Gastrocnemius medialis (tissue), 4 donors: ENCODE measurements around the gene NHERF1. TPM values are rescaled to one million over a fixed set of nuclear protein-coding genes. Genes with fewer than 3 reads are reported as not detected.

Source experiments
- ATAC-seq, 2 donors: fragments of 150-250 bp; one replicate each; pipeline ENCODE4 v1.9.1; 2016
- DNase-seq, 2 donors: peaks; one replicate each; pipeline ENCODE4 v3.0.0-alpha.2; 2019
- H3K27ac ChIP-seq, 4 donors: fragments of 200-600 bp; sonication (generic); 1 replicate in 1 of 4; 2 replicates in 3 of 4; pipeline ENCODE4 v1.5.1; 2016 to 2018; ENCODE audit warnings: mild to moderate bottlenecking in 2 of 4, moderate library complexity in 1 of 4
- H3K27me3 ChIP-seq, 3 donors: fragments of 200-600 bp; sonication (generic) in 2 of 3; 1 replicate in 1 of 3; 2 replicates in 2 of 3; pipeline versions ENCODE4 v1.5.1 to v1.6.0; 2016 to 2019; ENCODE audit warnings: mild to moderate bottlenecking in 1 of 3, moderate library complexity in 1 of 3
- H3K36me3 ChIP-seq, 2 donors: fragments of 200-600 bp; sonication (generic) in 1 of 2; one replicate each; pipeline ENCODE4 v1.5.1; 2017 to 2018
- H3K4me1 ChIP-seq, 2 donors: fragments of 200-600 bp; sonication (generic) in 1 of 2; one replicate each; pipeline ENCODE4 v1.5.1; 2016 to 2017; ENCODE audit warnings: mild to moderate bottlenecking in 2 of 2
- H3K4me3 ChIP-seq, 4 donors: fragments of 200-600 bp; sonication (generic) in 3 of 4; 1 replicate in 1 of 4; 2 replicates in 3 of 4; pipeline ENCODE4 v1.5.1; 2016 to 2019; ENCODE audit warnings: mild to moderate bottlenecking in 2 of 4
- H3K9me3 ChIP-seq, 3 donors: fragments of 200-600 bp; sonication (generic) in 2 of 3; 1 replicate in 1 of 3; 2 replicates in 2 of 3; pipeline ENCODE4 v1.5.1; 2016 to 2019
- CTCF ChIP-seq, 5 experiments: fragments of 450-650 bp in 3 of 5; fragments of 200-600 bp in 2 of 5; sonication (generic) in 2 of 5; IDR thresholded peaks in 4 of 5; conservative IDR thresholded peaks in 1 of 5; 1 replicate in 4 of 5; 2 replicates in 1 of 5; pipeline ENCODE4 v1.5.1; 2016 to 2019; ENCODE audit warnings: antibody characterized with exemption in 5 of 5, mild to moderate bottlenecking in 3 of 5, moderate library complexity in 3 of 5
- POLR2A ChIP-seq, 2 donors: fragments of 450-650 bp; IDR thresholded peaks; one replicate each; pipeline ENCODE4 v1.6.1; 2017; ENCODE audit warnings: antibody characterized with exemption in 2 of 2, mild to moderate bottlenecking in 2 of 2, moderate library complexity in 2 of 2
- in situ Hi-C, 4 donors: fragments of 200-750 bp; cut with MboI; loops; one replicate each; pipeline versions ENCODE4 v1.15.0 to v1.8.0; 2017; ENCODE audit warnings: low sequenced_read_pairs in 4 of 4
- intact Hi-C: fragments of 100-400 bp; cut with DNase I; formaldehyde crosslinking; loops from one replicate; pipeline ENCODE4 v1.15.1; 2023; ENCODE audit warnings: low total_unique reads
- total RNA-seq, 4 donors: library from RNA; depleted of rRNA; stranded (reverse); fragments of >200 nt; gene quantifications; one replicate each; pipeline versions ENCODE4 v1.1.0 to v1.2.3, GENCODE V29; 2016

Gene NHERF1
- total RNA-seq, 4 donors from 2014 or later, result 3.8 to 5.6 (median 5.5) TPM

- Histone ChIP-seq H3K4me1 (peaks cover 9 to 13% of the 10 kb centered on the region in 2 donors), H3K27ac (no peak overlapping the region), H3K4me3 (no peak overlapping the region), H3K9me3 (no peaks in the 10 kb centered on the region), H3K27me3 (no peaks in the 10 kb centered on the region), H3K36me3 (no peaks in the 10 kb centered on the region)
- in situ Hi-C loops (no loop called here), intact Hi-C loops (no loop called here)
- TF ChIP-seq CTCF (IDR thresholded peaks at IDR 0.05 in 4 of 5, conservative IDR thresholded peaks at IDR 0.05 in 1 of 5), result no peak
- no peak for TF ChIP-seq POLR2A (IDR thresholded peaks at IDR 0.05)
- no peak for DNase-seq
- ATAC-seq, result no peak
These were observed 32.2 kb downstream of the NHERF1 start for GRCh38 chr17:74780443-74781238.

DNA sequence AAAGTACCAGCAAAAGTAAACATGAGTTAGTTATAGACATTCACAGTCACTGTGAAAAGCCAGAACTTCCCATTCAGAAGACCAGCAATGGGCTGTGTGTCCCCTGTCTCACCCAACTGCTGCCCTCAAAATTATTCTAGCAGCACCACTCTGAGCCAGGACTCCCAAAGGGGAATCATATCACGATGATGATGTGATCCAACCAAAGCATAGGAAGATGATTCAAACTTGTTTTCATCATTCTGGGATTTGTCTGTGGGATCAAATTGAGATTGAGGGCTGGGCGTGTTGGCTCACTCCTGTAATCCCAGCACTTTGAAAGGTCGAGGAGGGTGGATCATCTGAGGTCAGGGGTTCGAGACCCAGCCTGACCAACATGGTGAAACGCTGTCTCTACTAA, 34.1 kb downstream of the NHERF1 start:
- no peaks in the 10 kb centered on the region for H3K9me3 ChIP-seq
- in situ Hi-C loops, result no loop called here

GRCh38 chr17:74784125-74784810, 35.8 kb downstream of the NHERF1 start:
- H3K27me3 ChIP-seq, result no peaks in the 10 kb centered on the region
- H3K27ac ChIP-seq, result no peak overlapping the region
- ATAC-seq (no peak), DNase-seq (no peak)
- in situ Hi-C loops, result no loop called here
- TF ChIP-seq POLR2A (IDR thresholded peaks at IDR 0.05), result no peak
- TF ChIP-seq CTCF (IDR thresholded peaks at IDR 0.05 in 4 of 5, conservative IDR thresholded peaks at IDR 0.05 in 1 of 5), result no peak
- H3K9me3 ChIP-seq, result no peaks in the 10 kb centered on the region
- no peak overlapping the region for H3K4me3 ChIP-seq
- intact Hi-C loops, result no loop called here
- H3K36me3 ChIP-seq, result no peaks in the 10 kb centered on the region
- no peaks in the 10 kb centered on the region for H3K4me1 ChIP-seq

More for the DNA sequence above, 34.1 kb downstream of the NHERF1 start:
- intact Hi-C loops, result no loop called here
- Histone ChIP-seq H3K4me1 (peaks cover 0 to 2% of the 10 kb centered on the region in 2 donors), H3K4me3 (no peak overlapping the region), H3K36me3 (no peaks in the 10 kb centered on the region), H3K27ac (no peak overlapping the region), H3K27me3 (no peaks in the 10 kb centered on the region)
- ATAC-seq (no peak), DNase-seq (no peak)
- TF ChIP-seq CTCF (IDR thresholded peaks at IDR 0.05 in 4 of 5, conservative IDR thresholded peaks at IDR 0.05 in 1 of 5), result no peak
- no peak for TF ChIP-seq POLR2A (IDR thresholded peaks at IDR 0.05)

- Histone ChIP-seq H3K27me3 (no peaks in the 10 kb centered on the region), H3K27ac (no peak overlapping the region), H3K36me3 (peaks cover 0 to 5% of the 10 kb centered on the region in 2 donors), H3K4me3 (no peak overlapping the region), H3K4me1 (no peaks in the 10 kb centered on the region), H3K9me3 (no peaks in the 10 kb centered on the region)
- ATAC-seq (no peak), DNase-seq (no peak)
- TF ChIP-seq CTCF (IDR thresholded peaks at IDR 0.05 in 4 of 5, conservative IDR thresholded peaks at IDR 0.05 in 1 of 5), result no peak
- TF ChIP-seq POLR2A (IDR thresholded peaks at IDR 0.05), result no peak
- in situ Hi-C loops, result no loop called here
- intact Hi-C loops, result no loop called here
These were observed 36.9 kb downstream of the NHERF1 start for GRCh38 chr17:74785096-74785980.
